H9 (cell line): ENCODE results near the gene CHD1. TPM values are rescaled to one million over a fixed set of nuclear protein-coding genes. Genes with fewer than 3 reads are reported as not detected.
"Not testable (repeated sequence)": the region's sequence is repeated elsewhere in the genome, so short reads cannot be mapped to it uniquely, and the experiment has no call there.

Experiments
- DNase-seq: peaks from one replicate; pipeline ENCODE4 v3.0.0-alpha.2; 2017
- H2AFZ ChIP-seq: one replicate; pipeline ENCODE4 v1.6.1; 2013; ENCODE audit warnings: mild to moderate bottlenecking, low read length, control low read depth, moderate library complexity
- H2AK5ac ChIP-seq: 2 replicates; pipeline ENCODE4 v1.6.1; 2013; ENCODE audit warnings: low read length, control low read depth, mixed read lengths; ENCODE audit not compliant: insufficient read length
- H2BK120ac ChIP-seq: one replicate; pipeline ENCODE4 v1.6.1; 2013; ENCODE audit warnings: low read depth, mild to moderate bottlenecking, low read length, control low read depth, inconsistent platforms; ENCODE audit not compliant: poor library complexity, severe bottlenecking
- H2BK12ac ChIP-seq: 2 replicates; pipeline ENCODE4 v1.6.1; 2013; ENCODE audit warnings: low read length, control low read depth, mixed read lengths, low read depth; ENCODE audit not compliant: insufficient read length
- H2BK15ac ChIP-seq: 2 replicates; pipeline ENCODE4 v1.6.1; 2013; ENCODE audit warnings: low read depth, low read length, control low read depth
- H2BK20ac ChIP-seq: one replicate; pipeline ENCODE4 v1.6.1; 2013; ENCODE audit warnings: low read depth, mild to moderate bottlenecking, low read length, control low read depth, inconsistent platforms; ENCODE audit not compliant: poor library complexity, severe bottlenecking
- H2BK5ac ChIP-seq: 2 replicates; pipeline ENCODE4 v1.6.1; 2013; ENCODE audit warnings: low read length, control low read depth, mixed read lengths; ENCODE audit not compliant: insufficient read length
- H3K14ac ChIP-seq: 2 replicates; pipeline ENCODE4 v1.6.1; 2013; ENCODE audit warnings: low read length, control low read depth; ENCODE audit not compliant: insufficient read depth
- H3K18ac ChIP-seq: 2 replicates; pipeline ENCODE4 v1.6.1; 2013; ENCODE audit warnings: low read depth, mild to moderate bottlenecking, mixed read lengths, low read length, control low read depth; ENCODE audit not compliant: insufficient read length
- H3K23ac ChIP-seq: 2 replicates; pipeline ENCODE4 v1.6.1; 2013; ENCODE audit warnings: low read length, control low read depth, mixed read lengths, low read depth; ENCODE audit not compliant: insufficient read length
- H3K23me2 ChIP-seq: 2 replicates; pipeline ENCODE4 v1.6.1; 2013; ENCODE audit warnings: low read depth, mild to moderate bottlenecking, mixed read lengths, low read length, control low read depth; ENCODE audit not compliant: insufficient read length, poor library complexity, severe bottlenecking
- H3K27ac ChIP-seq: 2 replicates; pipeline ENCODE4 v1.5.1; 2013; ENCODE audit warnings: low read length, control low read depth, mixed read lengths, low read depth; ENCODE audit not compliant: insufficient read length
- H3K27me3 ChIP-seq: 2 replicates; pipeline ENCODE4 v1.6.1; 2013; ENCODE audit warnings: low read length, control low read depth, inconsistent platforms; ENCODE audit not compliant: insufficient read depth
- H3K4ac ChIP-seq: 2 replicates; pipeline ENCODE4 v1.6.1; 2013; ENCODE audit warnings: low read depth, mild to moderate bottlenecking, control low read depth, inconsistent platforms, low read length, moderate library complexity
- H3K4me1 ChIP-seq: 2 replicates; pipeline ENCODE4 v1.6.1; 2013; ENCODE audit warnings: low read length, control low read depth, inconsistent platforms; ENCODE audit not compliant: insufficient read depth
- H3K4me2 ChIP-seq: 2 replicates; pipeline ENCODE4 v1.6.1; 2013; ENCODE audit warnings: low read length, control low read depth, mixed read lengths; ENCODE audit not compliant: insufficient read length, insufficient read depth
- H3K56ac ChIP-seq: 2 replicates; pipeline ENCODE4 v1.6.1; 2013; ENCODE audit warnings: low read depth, mild to moderate bottlenecking, mixed read lengths, low read length, control low read depth; ENCODE audit not compliant: insufficient read length
- H3K79me1 ChIP-seq: 2 replicates; pipeline ENCODE4 v1.6.1; 2013; ENCODE audit warnings: low read depth, mild to moderate bottlenecking, moderate library complexity, low read length, control low read depth, inconsistent platforms; ENCODE audit not compliant: insufficient read depth, poor library complexity, severe bottlenecking
- H3K79me2 ChIP-seq: 2 replicates; pipeline ENCODE4 v1.6.1; 2013; ENCODE audit warnings: low read length, control low read depth, inconsistent platforms; ENCODE audit not compliant: insufficient read depth
- H3K9ac ChIP-seq: 2 replicates; pipeline ENCODE4 v1.6.1; 2013; ENCODE audit warnings: low read length, control low read depth, mixed read lengths; ENCODE audit not compliant: insufficient read length; ENCODE audit errors: extremely low read depth
- H3K9me3 ChIP-seq: one replicate; pipeline ENCODE4 v1.6.1; 2013; ENCODE audit warnings: low read depth, low read length, inconsistent platforms; ENCODE audit not compliant: control insufficient read depth
- H3T11ph ChIP-seq: one replicate; pipeline ENCODE4 v1.6.1; 2013; ENCODE audit warnings: mild to moderate bottlenecking, low read length, control low read depth, inconsistent platforms
- H4K20me1 ChIP-seq: one replicate; pipeline ENCODE4 v1.6.1; 2013; ENCODE audit not compliant: control insufficient read depth, insufficient read length, insufficient read depth
- H4K5ac ChIP-seq: 2 replicates; pipeline ENCODE4 v1.6.1; 2013; ENCODE audit warnings: low read depth, mild to moderate bottlenecking, mixed read lengths, low read length, control low read depth; ENCODE audit not compliant: insufficient read length
- H4K8ac ChIP-seq: replicated peaks from 2 replicates; pipeline ENCODE4 v1.6.1; 2013; ENCODE audit warnings: low read length, control low read depth, mixed read lengths, low read depth; ENCODE audit not compliant: insufficient read length
- H4K91ac ChIP-seq: 2 replicates; pipeline ENCODE4 v1.6.1; 2013; ENCODE audit warnings: low read depth, mild to moderate bottlenecking, moderate library complexity, mixed read lengths, low read length, control low read depth; ENCODE audit not compliant: insufficient read length
- H3K27ac Mint-ChIP-seq, 3 experiments: 2 replicates in 2 of 3; 3 replicates in 1 of 3; pipeline ENCODE4 v1.8.0; 2020 to 2021; ENCODE audit warnings: mixed read lengths in 3 of 3, mild to moderate bottlenecking in 1 of 3, moderate library complexity in 1 of 3
- H3K27me3 Mint-ChIP-seq: 2 replicates; pipeline ENCODE4 v1.8.0; 2021; ENCODE audit warnings: low read depth, mild to moderate bottlenecking, moderate library complexity, mixed read lengths
- H3K36me3 Mint-ChIP-seq, 3 experiments: 2 replicates in 2 of 3; 3 replicates in 1 of 3; pipeline ENCODE4 v1.8.0; 2020 to 2021; ENCODE audit warnings: low read depth in 3 of 3, mixed read lengths in 3 of 3; ENCODE audit not compliant: insufficient read depth in 1 of 3
- H3K4me1 Mint-ChIP-seq, 2 experiments: 2 replicates each; pipeline ENCODE4 v1.8.0; 2020; ENCODE audit warnings: mixed read lengths in 2 of 2
- H3K4me3 Mint-ChIP-seq, 2 experiments: 2 replicates in 1 of 2; 3 replicates in 1 of 2; pipeline ENCODE4 v1.8.0; 2020 to 2021; ENCODE audit warnings: mild to moderate bottlenecking in 2 of 2, mixed read lengths in 2 of 2, moderate library complexity in 1 of 2
- H3K9me3 Mint-ChIP-seq, 2 experiments: 2 replicates in 1 of 2; 3 replicates in 1 of 2; pipeline ENCODE4 v1.8.0; 2020; ENCODE audit warnings: mild to moderate bottlenecking in 2 of 2, mixed read lengths in 2 of 2, moderate library complexity in 1 of 2
- WGBS: extraction: QIAGEN DNeasy Blood & Tissue Kit; methylation state at CpG from one replicate; pipeline ENCODE4 v1.1.7; 2013; ENCODE audit warnings: missing lambda C conversion rate, low lambda C conversion rate, mixed read lengths; ENCODE audit not compliant: insufficient read length; ENCODE audit errors: extremely low coverage; 5-methylcytosine and 5-hydroxymethylcytosine counted together
- total RNA-seq: library from RNA; stranded (reverse); gene quantifications from 2 replicates; pipeline ENCODE4 v1.2.1, GENCODE V29; 2021

Gene CHD1
- total RNA-seq, 1 experiment from 2014 or later = 62.7 TPM

DNA sequence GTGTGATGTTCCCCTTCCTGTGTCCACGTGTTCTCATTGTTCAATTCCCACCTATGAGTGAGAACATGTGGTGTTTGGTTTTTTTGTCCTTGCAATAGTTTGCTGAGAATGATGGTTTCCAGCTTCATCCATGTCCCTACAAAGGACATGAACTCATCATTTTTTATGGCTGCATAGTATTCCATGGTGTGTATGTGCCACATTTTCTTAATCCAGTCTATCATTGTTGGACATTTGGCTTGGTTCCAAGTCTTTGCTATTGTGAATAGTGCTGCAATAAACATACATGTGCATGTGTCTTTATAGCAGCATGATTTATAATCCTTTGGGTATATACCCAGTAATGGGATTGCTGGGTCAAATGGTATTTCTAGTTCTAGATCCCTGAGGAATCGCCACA, 26.7 kb upstream of the CHD1 start:
- H4K5ac ChIP-seq, H3K4me2 ChIP-seq, H4K91ac ChIP-seq, H3K27me3 Mint-ChIP-seq, H3K56ac ChIP-seq, H3K27ac Mint-ChIP-seq, H2AFZ ChIP-seq, H3K4me3 Mint-ChIP-seq, H3K9ac ChIP-seq, H3K18ac ChIP-seq, H2BK120ac ChIP-seq, H3K27ac ChIP-seq, H2BK12ac ChIP-seq, H3K4ac ChIP-seq, H3K79me1 ChIP-seq, H2BK15ac ChIP-seq, H3K23me2 ChIP-seq, H2BK20ac ChIP-seq, H3K14ac ChIP-seq, H3K23ac ChIP-seq, H2AK5ac ChIP-seq, H3K4me1 Mint-ChIP-seq, H3K9me3 Mint-ChIP-seq, H2BK5ac ChIP-seq, H3K36me3 Mint-ChIP-seq, H3K27me3 ChIP-seq, H3T11ph ChIP-seq, H3K9me3 ChIP-seq, H4K20me1 ChIP-seq, H4K8ac ChIP-seq, H3K4me1 ChIP-seq, H3K79me2 ChIP-seq, DNase-seq: not testable (repeated sequence)
- WGBS = no CpG with 5 or more reads among the region's 2 CpGs
